ENCODE measurements around the gene SPATA6L.

SPATA6L gene

DNA sequence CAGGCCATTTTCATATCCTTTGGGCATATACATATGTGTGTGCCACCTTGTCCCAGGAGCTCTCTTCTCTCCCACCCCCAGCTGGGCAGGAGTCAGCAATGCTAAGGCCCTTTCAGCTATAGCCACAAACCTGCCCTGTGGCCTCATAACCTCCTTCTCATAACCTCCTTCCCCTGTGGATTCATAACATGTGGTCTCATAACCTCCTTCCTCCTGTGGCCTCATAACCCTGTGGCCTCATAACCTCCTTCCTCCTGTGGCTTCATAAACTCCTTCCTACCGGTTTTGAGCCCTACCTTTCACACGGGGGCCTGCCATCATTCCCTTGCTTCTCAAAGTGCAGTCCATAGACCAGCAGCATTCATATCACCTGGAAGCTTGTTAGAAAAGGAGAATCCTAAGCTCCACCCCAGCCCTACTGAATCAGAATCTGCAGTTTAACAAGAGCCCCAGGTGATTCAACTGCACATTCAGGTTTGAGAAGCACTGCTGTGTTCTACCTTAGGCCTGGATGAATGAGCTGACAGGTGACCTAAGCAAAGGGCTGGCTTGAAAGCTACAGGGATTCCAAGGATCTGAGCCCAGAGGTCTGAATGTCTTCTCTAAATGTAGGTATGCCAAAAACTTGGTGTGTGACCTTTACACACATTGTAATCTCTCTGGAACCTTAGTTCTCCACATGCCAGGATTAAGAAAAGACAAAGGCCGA, 46.1 kb downstream of the SPATA6L start:
- no peak overlapping the region for H3K4me3 ChIP-seq (ENCODE audit: low read length, poor library complexity, severe bottlenecking)

GRCh38 chr9:4618700-4619099, 47.6 kb downstream of the SPATA6L start:
- no peaks in the 10 kb centered on the region for H3K36me3 ChIP-seq (ENCODE audit: insufficient read depth, low read length)
- TF ChIP-seq, protein P1, sequence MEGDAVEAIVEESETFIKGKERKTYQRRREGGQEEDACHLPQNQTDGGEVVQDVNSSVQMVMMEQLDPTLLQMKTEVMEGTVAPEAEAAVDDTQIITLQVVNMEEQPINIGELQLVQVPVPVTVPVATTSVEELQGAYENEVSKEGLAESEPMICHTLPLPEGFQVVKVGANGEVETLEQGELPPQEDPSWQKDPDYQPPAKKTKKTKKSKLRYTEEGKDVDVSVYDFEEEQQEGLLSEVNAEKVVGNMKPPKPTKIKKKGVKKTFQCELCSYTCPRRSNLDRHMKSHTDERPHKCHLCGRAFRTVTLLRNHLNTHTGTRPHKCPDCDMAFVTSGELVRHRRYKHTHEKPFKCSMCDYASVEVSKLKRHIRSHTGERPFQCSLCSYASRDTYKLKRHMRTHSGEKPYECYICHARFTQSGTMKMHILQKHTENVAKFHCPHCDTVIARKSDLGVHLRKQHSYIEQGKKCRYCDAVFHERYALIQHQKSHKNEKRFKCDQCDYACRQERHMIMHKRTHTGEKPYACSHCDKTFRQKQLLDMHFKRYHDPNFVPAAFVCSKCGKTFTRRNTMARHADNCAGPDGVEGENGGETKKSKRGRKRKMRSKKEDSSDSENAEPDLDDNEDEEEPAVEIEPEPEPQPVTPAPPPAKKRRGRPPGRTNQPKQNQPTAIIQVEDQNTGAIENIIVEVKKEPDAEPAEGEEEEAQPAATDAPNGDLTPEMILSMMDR (conservative IDR thresholded peaks at IDR 0.05; ENCODE audit: low read length), result no peak
- TF ChIP-seq EZH2phosphoT487 (IDR thresholded peaks at IDR 0.05; ENCODE audit: borderline replicate concordance), result no peak
- H3K27me3 ChIP-seq (ENCODE audit: insufficient read depth, low read length, poor library complexity, severe bottlenecking), result peaks cover 92% of the 10 kb centered on the region

More for the DNA sequence above, 46.1 kb downstream of the SPATA6L start:
- Histone ChIP-seq H3F3A (ENCODE audit: low read depth) (no peaks in the 10 kb centered on the region), H3K9me3 (ENCODE audit: insufficient read depth, low read depth, low read length) (no peaks in the 10 kb centered on the region), H3K9ac (ENCODE audit: low read depth, low read length, poor library complexity, severe bottlenecking) (no peak overlapping the region), H4K20me1 (ENCODE audit: insufficient read depth, low read length, poor library complexity, severe bottlenecking) (no peaks in the 10 kb centered on the region), H3K4me2 (ENCODE audit: low read depth, low read length, poor library complexity, severe bottlenecking) (no peak overlapping the region), H3K9me2 (replicated peaks; ENCODE audit: low read depth, low read length) (no peaks in the 10 kb centered on the region), H2AFZ (ENCODE audit: low read length) (no peak overlapping the region), H3K4me1 (ENCODE audit: insufficient read depth, low read length, poor library complexity, severe bottlenecking) (peaks cover 14% of the 10 kb centered on the region), H3K36me3 (ENCODE audit: insufficient read depth, low read length) (no peaks in the 10 kb centered on the region), H3K79me2 (ENCODE audit: insufficient read depth, low read length) (no peaks in the 10 kb centered on the region), H3K27me3 (ENCODE audit: insufficient read depth, low read length, poor library complexity, severe bottlenecking) (peaks cover 92% of the 10 kb centered on the region)
- TF ChIP-seq, protein P1 (conservative IDR thresholded peaks at IDR 0.05; ENCODE audit: low read length), result no peak
- peak; percentile 96 for TF ChIP-seq EZH2phosphoT487 (IDR thresholded peaks at IDR 0.05; ENCODE audit: borderline replicate concordance)

DNA sequence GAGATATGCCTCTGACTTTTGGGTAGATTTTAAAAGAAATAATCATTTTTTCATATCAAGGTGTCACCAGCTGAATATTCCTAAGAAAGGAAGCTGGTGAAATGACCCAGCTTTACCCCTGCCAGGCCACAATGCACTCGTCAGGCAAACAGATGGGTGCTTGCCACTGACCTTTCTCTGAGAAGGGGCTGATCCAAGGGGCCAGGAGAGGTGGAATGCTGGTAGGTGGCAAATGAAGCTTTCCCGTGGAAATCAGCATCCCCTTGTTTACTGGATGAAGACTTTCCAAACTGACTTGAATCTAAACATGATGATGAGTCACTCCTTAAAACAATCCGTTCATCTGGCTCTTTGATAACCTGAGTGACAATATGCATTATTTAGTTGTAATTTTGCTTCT, 48.5 kb downstream of the SPATA6L start:
- H3K9me3 ChIP-seq (ENCODE audit: insufficient read depth, low read depth, low read length), result no peaks in the 10 kb centered on the region
- H3K9ac ChIP-seq (ENCODE audit: low read depth, low read length, poor library complexity, severe bottlenecking), result no peak overlapping the region
- no peak overlapping the region for H2AFZ ChIP-seq (ENCODE audit: low read length)

More at GRCh38 chr9:4618700-4619099, 47.6 kb downstream of the SPATA6L start:
- Histone ChIP-seq H3K9me2 (replicated peaks; ENCODE audit: low read depth, low read length) (no peaks in the 10 kb centered on the region), H3K4me3 (ENCODE audit: low read length, poor library complexity, severe bottlenecking) (no peak overlapping the region), H3F3A (ENCODE audit: low read depth) (no peaks in the 10 kb centered on the region), H3K9me3 (ENCODE audit: insufficient read depth, low read depth, low read length) (no peaks in the 10 kb centered on the region), H3K79me2 (ENCODE audit: insufficient read depth, low read length) (no peaks in the 10 kb centered on the region), H3K4me2 (ENCODE audit: low read depth, low read length, poor library complexity, severe bottlenecking) (no peak overlapping the region), H4K20me1 (ENCODE audit: insufficient read depth, low read length, poor library complexity, severe bottlenecking) (no peaks in the 10 kb centered on the region), H2AFZ (ENCODE audit: low read length) (no peak overlapping the region), H3K9ac (ENCODE audit: low read depth, low read length, poor library complexity, severe bottlenecking) (no peak overlapping the region), H3K4me1 (ENCODE audit: insufficient read depth, low read length, poor library complexity, severe bottlenecking) (peaks cover 14% of the 10 kb centered on the region)

More for the DNA sequence above, 48.5 kb downstream of the SPATA6L start:
- Histone ChIP-seq H3K79me2 (ENCODE audit: insufficient read depth, low read length) (no peaks in the 10 kb centered on the region), H3K36me3 (ENCODE audit: insufficient read depth, low read length) (no peaks in the 10 kb centered on the region), H3K4me1 (ENCODE audit: insufficient read depth, low read length, poor library complexity, severe bottlenecking) (peaks cover 14% of the 10 kb centered on the region), H3F3A (ENCODE audit: low read depth) (no peaks in the 10 kb centered on the region), H3K4me3 (ENCODE audit: low read length, poor library complexity, severe bottlenecking) (no peak overlapping the region), H3K27me3 (ENCODE audit: insufficient read depth, low read length, poor library complexity, severe bottlenecking) (peaks cover 92% of the 10 kb centered on the region), H3K4me2 (ENCODE audit: low read depth, low read length, poor library complexity, severe bottlenecking) (no peak overlapping the region), H4K20me1 (ENCODE audit: insufficient read depth, low read length, poor library complexity, severe bottlenecking) (no peaks in the 10 kb centered on the region), H3K9me2 (replicated peaks; ENCODE audit: low read depth, low read length) (no peaks in the 10 kb centered on the region)
- TF ChIP-seq EZH2phosphoT487 (IDR thresholded peaks at IDR 0.05; ENCODE audit: borderline replicate concordance), result no peak
- TF ChIP-seq, protein P1 (conservative IDR thresholded peaks at IDR 0.05; ENCODE audit: low read length), result no peak

All from Loucy (cell line).